ENCODE data around the gene TIRAP. TPM values are rescaled to one million over a fixed set of nuclear protein-coding genes. Genes with fewer than 3 reads are reported as not detected.

Gene TIRAP
- total RNA-seq, 1 donor: 9.8 TPM

DNA sequence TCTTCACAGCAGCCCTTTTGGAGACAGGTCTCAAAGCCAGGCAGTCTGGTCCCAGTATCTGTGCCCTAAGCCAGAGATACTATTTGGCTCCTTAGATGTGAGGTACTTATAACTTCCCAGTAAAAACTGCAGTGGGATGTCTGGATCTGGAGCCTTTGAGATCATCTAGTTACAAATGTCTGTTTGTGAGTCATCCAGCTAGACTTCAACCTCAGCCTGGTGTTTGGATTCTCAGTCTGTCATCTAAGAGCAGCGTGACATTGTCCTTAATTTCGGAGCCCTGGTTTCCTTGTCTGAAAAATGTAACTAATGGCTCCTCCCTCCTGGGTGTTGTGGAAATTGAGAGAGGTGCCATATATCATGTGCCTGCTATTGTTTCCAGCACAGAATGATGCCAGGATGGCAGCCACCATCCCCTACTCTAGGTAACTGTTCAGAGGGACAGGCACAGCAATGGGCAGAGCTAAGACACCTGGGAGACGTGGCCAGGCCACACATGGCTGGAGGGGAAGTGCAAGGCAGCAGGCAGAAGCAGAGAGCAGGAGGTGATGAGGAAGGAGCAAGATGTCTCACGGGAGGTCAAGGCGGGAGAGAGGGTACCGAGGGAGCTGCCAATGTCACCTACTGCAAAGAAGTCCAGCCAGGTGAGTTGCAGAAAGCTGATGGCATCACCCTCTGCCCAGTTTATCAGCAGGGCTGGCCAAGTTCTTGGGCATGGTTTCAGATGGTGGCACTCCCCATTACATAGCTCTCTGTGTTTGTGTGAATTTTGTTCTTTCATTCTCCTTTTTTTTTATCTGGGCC lies 52.0 kb downstream of the TIRAP start:
- TF ChIP-seq, protein P1, sequence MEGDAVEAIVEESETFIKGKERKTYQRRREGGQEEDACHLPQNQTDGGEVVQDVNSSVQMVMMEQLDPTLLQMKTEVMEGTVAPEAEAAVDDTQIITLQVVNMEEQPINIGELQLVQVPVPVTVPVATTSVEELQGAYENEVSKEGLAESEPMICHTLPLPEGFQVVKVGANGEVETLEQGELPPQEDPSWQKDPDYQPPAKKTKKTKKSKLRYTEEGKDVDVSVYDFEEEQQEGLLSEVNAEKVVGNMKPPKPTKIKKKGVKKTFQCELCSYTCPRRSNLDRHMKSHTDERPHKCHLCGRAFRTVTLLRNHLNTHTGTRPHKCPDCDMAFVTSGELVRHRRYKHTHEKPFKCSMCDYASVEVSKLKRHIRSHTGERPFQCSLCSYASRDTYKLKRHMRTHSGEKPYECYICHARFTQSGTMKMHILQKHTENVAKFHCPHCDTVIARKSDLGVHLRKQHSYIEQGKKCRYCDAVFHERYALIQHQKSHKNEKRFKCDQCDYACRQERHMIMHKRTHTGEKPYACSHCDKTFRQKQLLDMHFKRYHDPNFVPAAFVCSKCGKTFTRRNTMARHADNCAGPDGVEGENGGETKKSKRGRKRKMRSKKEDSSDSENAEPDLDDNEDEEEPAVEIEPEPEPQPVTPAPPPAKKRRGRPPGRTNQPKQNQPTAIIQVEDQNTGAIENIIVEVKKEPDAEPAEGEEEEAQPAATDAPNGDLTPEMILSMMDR (IDR thresholded peaks at IDR 0.05; ENCODE audit: extremely low read depth, low read depth, low read length): no peak
- DNase-seq (ENCODE audit: insufficient read length, low spot score, missing footprints): peak; percentile 88
- H3K9me3 ChIP-seq (ENCODE audit: low read depth, low read length): no peaks in the 10 kb centered on the region
- H3K36me3 ChIP-seq (ENCODE audit: insufficient read depth, low read length): no peaks in the 10 kb centered on the region
- H3K79me2 ChIP-seq (ENCODE audit: insufficient read depth, low read length): no peaks in the 10 kb centered on the region
- H3K4me2 ChIP-seq (ENCODE audit: insufficient read depth, low read length): no peak overlapping the region
- peaks cover 3% of the 10 kb centered on the region for H4K20me1 ChIP-seq (ENCODE audit: insufficient read depth, low read length)
- no peak overlapping the region for H3K27ac ChIP-seq (ENCODE audit: low read depth, low read length)
- H3K4me3 ChIP-seq (ENCODE audit: insufficient read depth, low read length): no peak overlapping the region
- no peak overlapping the region for H2AFZ ChIP-seq (ENCODE audit: low read length)
- peaks cover 26% of the 10 kb centered on the region for H3K4me1 ChIP-seq (ENCODE audit: insufficient read depth, low read length)
- no peaks in the 10 kb centered on the region for H3K27me3 ChIP-seq (ENCODE audit: insufficient read depth, low read length)

DNA sequence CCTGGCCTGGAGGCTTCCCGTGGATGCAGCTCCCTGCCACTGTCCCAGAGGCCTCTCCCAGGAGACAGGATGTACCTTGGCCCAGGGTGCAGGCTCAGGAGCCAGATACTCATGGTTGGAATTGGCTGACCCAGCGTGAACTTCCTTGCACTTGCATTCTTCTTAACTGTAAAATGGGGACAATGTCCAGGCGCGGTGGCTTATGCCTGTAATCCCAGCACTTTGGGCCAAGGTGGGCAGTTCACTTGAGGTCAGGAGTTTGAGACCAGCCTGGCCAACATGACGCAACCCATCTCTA lies 52.5 kb downstream of the TIRAP start:
- Histone ChIP-seq H3K27me3 (ENCODE audit: insufficient read depth, low read length) (no peaks in the 10 kb centered on the region), H4K20me1 (ENCODE audit: insufficient read depth, low read length) (peaks cover 3% of the 10 kb centered on the region), H3K27ac (ENCODE audit: low read depth, low read length) (no peak overlapping the region), H3K4me1 (ENCODE audit: insufficient read depth, low read length) (peaks cover 26% of the 10 kb centered on the region), H3K79me2 (ENCODE audit: insufficient read depth, low read length) (no peaks in the 10 kb centered on the region), H3K4me2 (ENCODE audit: insufficient read depth, low read length) (no peak overlapping the region), H3K4me3 (ENCODE audit: insufficient read depth, low read length) (no peak overlapping the region), H3K9me3 (ENCODE audit: low read depth, low read length) (no peaks in the 10 kb centered on the region), H2AFZ (ENCODE audit: low read length) (no peak overlapping the region), H3K36me3 (ENCODE audit: insufficient read depth, low read length) (no peaks in the 10 kb centered on the region)
- no peak for DNase-seq (ENCODE audit: insufficient read length, low spot score, missing footprints)
- TF ChIP-seq, protein P1 (IDR thresholded peaks at IDR 0.05; ENCODE audit: extremely low read depth, low read depth, low read length): no peak

DNA sequence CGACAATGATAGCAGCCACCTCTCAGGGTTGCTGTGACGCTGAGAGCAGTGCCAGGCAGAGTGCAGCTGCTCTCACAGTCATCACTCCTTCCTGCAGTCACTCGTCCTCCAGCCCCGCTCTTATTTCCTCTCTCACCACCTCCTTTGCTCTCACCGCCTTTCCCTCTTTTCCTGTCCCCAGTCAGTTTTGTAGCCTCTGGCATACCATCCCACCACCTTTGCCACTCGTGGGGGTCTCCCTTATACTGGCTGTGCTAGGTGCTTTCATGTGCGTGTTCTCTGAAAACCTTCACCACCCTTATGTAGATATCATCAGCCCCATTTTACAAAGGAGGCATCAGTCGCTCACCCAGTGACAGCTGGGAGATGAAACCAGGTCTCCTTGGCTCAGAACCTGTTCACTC lies 53.2 kb downstream of the TIRAP start:
- TF ChIP-seq, protein P1 (IDR thresholded peaks at IDR 0.05; ENCODE audit: extremely low read depth, low read depth, low read length): no peak
- Histone ChIP-seq H3K27ac (ENCODE audit: low read depth, low read length) (no peak overlapping the region), H3K9me3 (ENCODE audit: low read depth, low read length) (no peaks in the 10 kb centered on the region), H3K4me1 (ENCODE audit: insufficient read depth, low read length) (peaks cover 26% of the 10 kb centered on the region), H3K36me3 (ENCODE audit: insufficient read depth, low read length) (no peaks in the 10 kb centered on the region), H3K4me2 (ENCODE audit: insufficient read depth, low read length) (no peak overlapping the region), H3K4me3 (ENCODE audit: insufficient read depth, low read length) (no peak overlapping the region), H2AFZ (ENCODE audit: low read length) (no peak overlapping the region), H3K27me3 (ENCODE audit: insufficient read depth, low read length) (no peaks in the 10 kb centered on the region), H3K79me2 (ENCODE audit: insufficient read depth, low read length) (no peaks in the 10 kb centered on the region), H4K20me1 (ENCODE audit: insufficient read depth, low read length) (peaks cover 3% of the 10 kb centered on the region)
- DNase-seq (ENCODE audit: insufficient read length, low spot score, missing footprints): no peak

DNA sequence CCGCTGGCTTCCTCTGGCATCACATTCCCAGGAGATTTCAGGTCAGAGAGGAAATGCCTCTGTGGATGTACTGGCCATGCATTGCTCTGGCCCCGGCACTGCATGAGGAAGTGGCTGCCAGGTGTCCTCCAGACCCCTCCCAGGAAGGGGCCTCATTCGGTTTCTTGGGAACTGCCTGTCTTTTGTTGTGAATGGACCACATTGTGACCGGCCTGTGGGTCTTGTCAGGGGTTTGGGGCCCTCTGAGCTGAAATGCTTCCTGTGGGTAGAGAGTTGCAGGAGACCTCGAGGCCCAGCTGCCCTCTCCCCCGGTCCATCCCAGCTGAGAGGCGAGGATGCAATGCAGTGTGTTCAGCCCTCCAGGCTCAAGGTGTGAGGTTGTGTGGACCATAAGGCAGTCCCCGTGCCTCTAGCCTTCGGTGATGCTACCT lies 53.8 kb downstream of the TIRAP start:
- TF ChIP-seq, protein P1 (IDR thresholded peaks at IDR 0.05; ENCODE audit: extremely low read depth, low read depth, low read length): no peak
- H3K27ac ChIP-seq (ENCODE audit: low read depth, low read length): no peak overlapping the region
- peaks cover 3% of the 10 kb centered on the region for H4K20me1 ChIP-seq (ENCODE audit: insufficient read depth, low read length)
- no peak overlapping the region for H3K4me2 ChIP-seq (ENCODE audit: insufficient read depth, low read length)
- no peaks in the 10 kb centered on the region for H3K27me3 ChIP-seq (ENCODE audit: insufficient read depth, low read length)
- H3K36me3 ChIP-seq (ENCODE audit: insufficient read depth, low read length): no peaks in the 10 kb centered on the region
- no peaks in the 10 kb centered on the region for H3K79me2 ChIP-seq (ENCODE audit: insufficient read depth, low read length)
- no peak overlapping the region for H2AFZ ChIP-seq (ENCODE audit: low read length)
- no peak for DNase-seq (ENCODE audit: insufficient read length, low spot score, missing footprints)
- peaks cover 31% of the 10 kb centered on the region for H3K4me1 ChIP-seq (ENCODE audit: insufficient read depth, low read length)
- no peaks in the 10 kb centered on the region for H3K9me3 ChIP-seq (ENCODE audit: low read depth, low read length)
- H3K4me3 ChIP-seq (ENCODE audit: insufficient read depth, low read length): no peak overlapping the region

Data from osteoblast (primary cell).